WERI-Rb-1 (cell line): ENCODE data around the gene MDM2.
"Not testable (repeated sequence)": the region's sequence is repeated elsewhere in the genome, so short reads cannot be mapped to it uniquely, and the experiment has no call there.

Experiments used
- DNase-seq: peaks from one replicate; pipeline ENCODE4 v3.0.0-alpha.2; 2020
- H3K27ac ChIP-seq: fragments of 250-450 bp; sonication (Bioruptor Pico); 2 replicates; pipeline ENCODE4 v1.5.1; 2020; ENCODE audit warnings: mild to moderate bottlenecking, moderate library complexity
- H3K27me3 ChIP-seq: fragments of 250-450 bp; sonication (Bioruptor Pico); 2 replicates; pipeline ENCODE4 v1.5.1; 2021; ENCODE audit warnings: mild to moderate bottlenecking, low read depth, moderate library complexity; ENCODE audit not compliant: insufficient read depth, severe bottlenecking
- H3K36me3 ChIP-seq: fragments of 250-450 bp; sonication (Bioruptor Pico); 2 replicates; pipeline ENCODE4 v1.5.1; 2020; ENCODE audit warnings: mild to moderate bottlenecking, moderate library complexity
- H3K4me3 ChIP-seq: 2 replicates; pipeline ENCODE4 v1.5.1; 2011; ENCODE audit warnings: low read depth, mild to moderate bottlenecking, control low read depth, low read length
- H3K9me3 ChIP-seq: fragments of 250-450 bp; sonication (Bioruptor Pico); 2 replicates; pipeline ENCODE4 v1.5.1; 2021; ENCODE audit warnings: mild to moderate bottlenecking, moderate library complexity; ENCODE audit not compliant: severe bottlenecking
- CTCF ChIP-seq: IDR thresholded peaks from 2 replicates; pipeline ENCODE4 v1.5.1; 2011; ENCODE audit warnings: low read depth, mild to moderate bottlenecking, control low read depth, inconsistent platforms, low read length

MDM2 gene

GRCh38 chr12:68815232-68815927 is 7.4 kb downstream of the MDM2 start:
- TF ChIP-seq CTCF = no peak
- H3K9me3 ChIP-seq = no peaks in the 10 kb centered on the region
- H3K27me3 ChIP-seq = no peaks in the 10 kb centered on the region
- peaks cover 94% of the 10 kb centered on the region for H3K36me3 ChIP-seq
- no peak for DNase-seq
- H3K4me3 ChIP-seq = no peak overlapping the region
- no peak overlapping the region for H3K27ac ChIP-seq

- Histone ChIP-seq H3K27ac (no peak overlapping the region), H3K36me3 (peaks cover 94% of the 10 kb centered on the region), H3K4me3 (no peak overlapping the region), H3K27me3 (no peaks in the 10 kb centered on the region), H3K9me3 (no peaks in the 10 kb centered on the region)
- TF ChIP-seq CTCF = no peak
- DNase-seq = no peak
Observed at GRCh38 chr12:68815928-68816800, 8.2 kb downstream of the MDM2 start.

- H3K9me3 ChIP-seq, DNase-seq, H3K4me3 ChIP-seq, H3K27ac ChIP-seq, H3K27me3 ChIP-seq: not testable (repeated sequence)
- H3K36me3 ChIP-seq = peaks cover 94% of the 10 kb centered on the region
Observed at GRCh38 chr12:68819481-68819880, 11.5 kb downstream of the MDM2 start.

- Histone ChIP-seq H3K27me3 (no peaks in the 10 kb centered on the region), H3K4me3 (no peak overlapping the region), H3K36me3 (peaks cover 95% of the 10 kb centered on the region), H3K9me3 (no peaks in the 10 kb centered on the region), H3K27ac (no peak overlapping the region)
- no peak for TF ChIP-seq CTCF
- no peak for DNase-seq
Observed at GRCh38 chr12:68821357-68822188, 13.6 kb downstream of the MDM2 start.

- Histone ChIP-seq H3K4me3 (no peak overlapping the region), H3K9me3 (no peaks in the 10 kb centered on the region), H3K27me3 (no peaks in the 10 kb centered on the region), H3K27ac (no peak overlapping the region), H3K36me3 (peaks cover 97% of the 10 kb centered on the region)
- DNase-seq = no peak
- no peak for TF ChIP-seq CTCF
Observed at GRCh38 chr12:68823696-68824095, 15.7 kb downstream of the MDM2 start.

- no peaks in the 10 kb centered on the region for H3K27me3 ChIP-seq
- H3K9me3 ChIP-seq = no peaks in the 10 kb centered on the region
- DNase-seq = no peak
- H3K27ac ChIP-seq = no peak overlapping the region
- no peak overlapping the region for H3K4me3 ChIP-seq
- no peak for TF ChIP-seq CTCF
- H3K36me3 ChIP-seq = peaks cover 97% of the 10 kb centered on the region
Observed at GRCh38 chr12:68824131-68824530, 16.2 kb downstream of the MDM2 start.
